HG03045 (cell line): Measurements from ENCODE around the gene GLRX5.
A peak's percentile ranks its signal among the peaks of the same experiment; 100 is the strongest.

Source experiments
- ATAC-seq: cut with Tn5 transposase; IDR thresholded peaks from one replicate; pipeline ENCODE4 v1.9.1; 2021; ENCODE audit warnings: mild to moderate bottlenecking, moderate library complexity; ENCODE audit not compliant: unreplicated experiment

Gene GLRX5

DNA sequence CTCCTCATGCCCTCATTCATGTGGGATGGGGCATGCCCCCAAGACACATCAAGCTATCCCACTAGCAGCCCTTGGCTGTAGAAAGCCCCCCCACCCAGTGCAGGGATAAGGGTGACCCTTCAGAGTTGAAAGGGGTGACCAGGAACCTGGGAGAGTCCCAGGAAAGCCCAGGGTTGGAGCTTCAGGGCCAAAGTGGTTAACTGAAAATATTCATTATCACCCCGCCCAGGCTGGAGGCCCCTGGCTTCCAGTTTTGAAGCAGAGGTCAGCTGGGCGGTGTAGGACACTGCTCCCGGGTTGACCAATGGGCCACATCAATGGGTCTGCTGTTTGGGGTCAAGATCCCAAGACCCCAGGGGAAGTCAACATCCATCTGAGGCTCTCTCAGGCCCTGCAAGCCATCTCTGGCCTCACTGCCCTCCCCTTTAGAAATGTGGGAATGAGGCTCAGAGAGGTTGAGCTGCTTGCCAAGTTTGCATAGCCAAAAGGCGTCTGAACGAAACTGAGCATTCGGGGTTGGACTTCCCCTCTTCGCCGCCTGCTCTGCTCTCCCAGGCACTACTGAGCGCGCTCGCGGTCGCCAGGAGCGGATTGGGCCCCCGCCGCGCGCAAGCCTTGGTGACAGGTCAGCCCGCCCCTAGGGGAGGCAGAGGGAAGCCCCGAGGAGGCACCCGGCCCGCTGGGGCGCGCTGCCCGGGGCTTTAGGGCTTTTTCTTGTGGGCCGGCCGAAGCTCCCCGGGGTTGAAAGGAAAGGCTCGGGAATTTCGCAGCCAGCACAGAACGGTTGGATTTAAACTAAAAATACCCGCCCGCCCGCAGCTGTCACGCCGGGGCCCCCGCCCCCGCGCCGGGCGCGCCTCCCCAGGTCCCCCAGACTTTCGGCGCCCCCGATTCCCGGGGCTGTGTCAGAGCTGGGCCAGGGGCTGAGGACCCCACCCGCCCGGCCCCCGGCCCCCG, 19.0 kb upstream of the GLRX5 start:
- ATAC-seq: peak; percentile 84

DNA sequence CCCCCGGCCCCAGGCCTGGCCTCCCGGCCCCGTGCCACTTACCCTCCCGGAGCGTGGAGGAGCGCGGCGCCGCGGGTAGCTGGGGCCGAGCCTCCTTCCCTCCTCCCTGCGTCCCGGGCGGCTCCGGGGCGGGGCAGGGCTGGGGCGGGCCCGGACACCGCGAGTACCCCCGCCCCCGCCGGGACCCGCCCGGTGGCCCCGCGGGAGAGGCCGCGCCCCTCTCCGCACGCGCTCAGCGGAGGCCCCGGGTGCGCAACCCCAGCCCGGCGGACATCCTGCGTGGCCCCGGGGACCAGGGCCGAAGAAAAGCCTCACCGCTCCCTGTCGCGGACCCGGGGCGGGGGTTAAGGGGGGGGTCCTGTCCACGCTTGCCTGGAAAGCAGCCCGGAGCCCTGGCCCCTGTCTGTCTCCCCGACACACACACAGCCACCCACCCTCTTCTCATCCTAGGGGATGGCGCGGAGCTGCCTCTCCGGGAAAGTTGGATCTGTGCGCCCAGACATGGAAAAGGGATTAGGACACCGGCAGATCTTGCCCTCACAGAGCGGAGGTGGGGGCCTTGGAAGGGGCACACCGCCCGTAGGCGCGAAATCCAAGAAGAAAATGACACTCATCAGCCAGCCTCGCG, 18.2 kb upstream of the GLRX5 start, which contains the start of gene SYNE3:
SYNE3 (minus strand) TSS at position 97 of the 628 bp plus-strand sequence. CDS start 40,829 bp downstream, outside the sequence.
- ATAC-seq: peak; percentile 55

DNA sequence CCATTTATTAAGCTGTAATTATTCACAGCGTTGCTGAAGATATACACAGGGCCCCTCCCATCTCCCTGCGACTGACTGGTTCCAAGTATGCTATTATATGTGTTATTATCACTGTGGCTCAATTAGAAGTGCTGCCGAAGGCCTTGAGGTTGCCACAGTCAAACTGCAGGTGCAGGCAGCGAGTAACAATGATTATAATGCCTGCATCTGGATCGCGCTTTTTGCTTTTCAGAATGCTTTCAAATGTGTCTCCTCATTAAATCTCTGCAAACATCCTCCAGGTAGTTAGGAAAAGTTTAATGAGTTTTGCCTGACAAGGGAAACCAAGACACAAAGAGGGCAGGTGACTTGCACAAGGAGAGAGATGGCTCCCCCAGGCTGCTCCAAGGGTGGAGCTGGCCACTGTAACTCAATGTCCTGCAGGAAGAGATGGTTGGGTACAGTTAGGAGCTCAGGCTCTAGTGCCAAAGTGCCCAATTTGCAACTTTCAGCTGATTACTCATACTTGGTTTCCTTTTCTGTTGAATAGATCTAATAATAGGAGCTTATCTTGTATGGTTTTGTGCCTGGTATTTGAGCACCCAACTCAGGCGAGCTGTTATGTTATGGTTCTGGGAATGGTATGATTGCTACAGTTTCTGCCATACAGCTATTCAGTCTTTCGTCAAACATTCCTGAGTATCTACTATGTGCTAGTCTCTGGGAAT, 16.7 kb upstream of the GLRX5 start:
- no peak for ATAC-seq

DNA sequence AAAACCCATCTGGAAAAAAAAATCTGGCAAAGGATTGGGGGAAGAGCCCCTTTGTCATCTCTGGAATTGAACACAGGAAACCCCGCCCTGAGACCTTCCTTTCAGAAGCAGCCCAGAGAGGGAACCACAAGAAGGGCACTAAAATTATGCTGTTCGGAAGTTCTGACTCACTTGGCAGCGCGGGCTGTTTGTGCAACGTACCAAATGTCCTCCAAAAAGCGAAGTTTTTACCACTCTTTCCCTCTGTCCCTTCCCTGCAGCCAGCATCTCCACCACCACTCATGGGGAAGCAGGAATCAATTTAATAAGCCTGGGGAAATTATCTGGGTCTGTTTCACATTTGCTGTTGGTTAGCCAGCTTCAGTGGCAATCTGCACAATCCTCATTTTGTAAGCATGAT, 15.2 kb upstream of the GLRX5 start:
- ATAC-seq: no peak

DNA sequence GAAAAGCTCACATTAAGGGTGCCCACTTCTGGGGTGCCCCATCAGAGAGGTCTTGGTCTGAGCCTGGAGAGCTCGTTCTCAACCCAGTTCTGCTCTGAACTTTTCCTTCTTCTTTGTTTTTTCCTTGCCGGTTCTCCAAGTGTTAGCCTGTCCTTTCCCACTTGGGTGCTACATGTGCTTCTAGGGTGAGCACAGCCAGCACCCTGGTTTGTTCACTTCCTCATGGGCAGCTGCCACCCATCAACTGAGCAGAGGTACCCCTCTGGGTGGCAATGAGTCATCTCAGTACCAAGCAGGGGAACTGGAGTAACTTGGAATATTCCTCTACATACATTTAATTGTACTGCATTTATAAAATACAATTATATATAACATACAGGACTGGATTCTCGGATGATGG, 14.5 kb upstream of the GLRX5 start:
- no peak for ATAC-seq

DNA sequence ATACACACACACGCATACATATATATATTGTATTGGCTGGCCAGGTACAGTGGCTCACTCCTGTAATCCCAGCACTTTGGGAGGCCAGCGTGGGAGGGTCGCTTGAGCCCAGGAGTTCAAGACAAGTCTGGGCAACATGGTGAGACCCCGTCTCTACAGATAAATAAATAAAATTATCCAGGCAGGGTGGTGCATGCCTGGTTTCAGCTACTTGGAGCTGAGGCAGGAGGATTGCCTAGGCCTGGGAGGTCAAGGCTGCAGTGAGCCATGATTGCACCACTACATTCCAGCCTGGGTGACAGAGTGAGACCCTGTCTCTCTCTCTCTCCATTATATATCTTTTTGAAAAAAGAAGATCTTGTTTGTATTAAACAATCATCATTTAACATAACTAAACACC, 13.8 kb upstream of the GLRX5 start:
- ATAC-seq: no peak

DNA sequence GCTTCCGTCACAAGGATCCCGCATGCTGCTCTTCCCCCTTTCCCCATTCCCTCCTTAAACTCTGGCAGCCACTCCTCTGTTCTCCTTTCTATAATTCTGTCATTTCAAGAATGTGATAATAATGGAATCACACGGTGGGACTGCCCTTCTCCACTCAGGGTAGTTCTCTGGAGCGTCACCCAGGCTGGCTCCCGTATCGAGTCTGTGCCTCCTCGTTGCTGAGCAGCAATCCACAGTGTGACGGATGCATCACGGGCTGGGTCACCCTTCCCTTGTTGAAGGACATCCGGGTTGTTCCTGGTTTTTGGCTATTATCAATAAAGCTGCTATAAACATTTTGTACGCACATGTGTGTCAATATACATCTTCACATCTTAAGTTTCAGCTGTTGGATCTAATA, 12.7 kb upstream of the GLRX5 start:
- ATAC-seq: no peak

DNA sequence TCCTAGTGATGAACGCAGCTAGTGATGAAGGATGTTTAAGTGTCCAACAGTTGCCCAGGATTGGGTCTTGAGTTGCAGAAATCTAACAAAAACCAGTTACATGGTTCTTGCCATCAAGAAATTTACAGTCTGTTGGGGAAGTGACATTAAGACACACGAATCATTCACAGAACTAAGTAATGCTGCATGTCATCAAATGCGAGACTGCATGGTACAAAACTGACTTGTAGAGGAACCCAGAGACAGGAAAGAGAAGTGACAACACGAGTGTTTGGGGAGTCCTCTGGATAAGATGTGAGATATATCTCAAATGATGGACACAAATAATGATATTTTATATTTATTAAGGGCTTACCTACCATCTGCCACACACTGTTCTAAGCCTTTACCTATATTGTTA, 12.3 kb upstream of the GLRX5 start:
- no peak for ATAC-seq

DNA sequence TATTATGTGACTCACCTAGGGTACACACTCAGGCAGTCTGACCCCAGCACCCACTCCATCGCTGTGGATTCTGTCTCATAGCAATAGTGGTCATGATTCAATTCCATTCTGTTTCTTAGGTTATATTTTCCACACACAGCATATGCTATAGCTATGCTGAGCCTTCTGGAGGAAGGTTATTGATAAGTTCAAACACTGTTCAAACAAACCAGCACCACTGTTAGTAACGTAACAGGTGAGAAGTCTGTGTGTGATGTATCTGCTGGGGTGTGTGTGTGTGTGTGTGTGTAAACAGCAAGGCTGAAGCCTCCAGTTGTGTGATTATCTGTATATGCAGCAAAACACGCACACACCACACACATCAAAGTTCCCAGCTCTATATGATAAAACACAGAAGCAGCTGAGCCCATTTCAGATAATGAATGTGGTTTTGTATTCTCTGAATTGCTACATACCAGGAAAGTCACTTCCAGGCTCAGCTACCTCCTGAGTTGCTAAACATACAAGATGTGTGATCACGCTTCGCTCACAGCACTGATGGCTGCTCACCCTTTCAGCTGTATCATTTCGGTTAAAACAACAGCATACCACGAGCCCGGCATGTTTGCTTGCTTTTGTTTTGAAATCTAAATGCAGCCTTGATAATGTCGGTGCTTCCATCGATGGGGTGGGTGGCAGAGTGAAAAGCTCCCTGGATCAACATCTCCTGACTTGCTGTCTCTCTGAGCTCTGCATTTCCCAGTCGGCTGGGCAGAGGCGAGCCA, 11.6 kb upstream of the GLRX5 start:
- no peak for ATAC-seq

DNA sequence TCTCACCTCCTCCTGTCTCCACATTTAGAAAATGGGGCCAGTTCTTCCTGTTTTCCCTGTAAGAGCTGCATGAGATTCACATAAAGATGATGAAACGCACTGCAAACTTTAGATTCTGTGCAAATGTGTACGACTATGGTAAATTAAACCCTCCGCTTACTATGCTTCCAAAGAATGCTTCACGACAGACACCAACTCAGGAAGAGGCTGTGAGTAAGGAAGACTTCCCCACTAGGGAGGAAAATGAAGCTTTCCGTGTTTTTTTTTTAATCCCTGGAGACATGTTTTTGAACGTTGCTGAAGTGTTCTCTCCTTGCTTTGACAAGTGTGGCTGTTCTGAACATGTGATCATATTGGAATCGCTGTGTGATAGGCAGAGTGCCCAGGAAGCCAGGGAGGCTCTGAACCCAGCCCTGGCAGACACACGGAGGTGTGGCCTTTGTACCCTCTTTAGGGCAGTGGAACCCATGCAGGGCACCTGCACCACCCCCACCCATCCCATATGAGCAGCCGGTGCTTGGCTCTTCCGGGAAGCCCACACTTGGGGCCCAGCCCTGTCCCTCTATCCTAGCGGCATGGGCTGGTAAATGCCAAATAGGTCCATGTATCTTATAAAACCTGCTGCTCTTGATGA, 10.9 kb upstream of the GLRX5 start:
- no peak for ATAC-seq

DNA sequence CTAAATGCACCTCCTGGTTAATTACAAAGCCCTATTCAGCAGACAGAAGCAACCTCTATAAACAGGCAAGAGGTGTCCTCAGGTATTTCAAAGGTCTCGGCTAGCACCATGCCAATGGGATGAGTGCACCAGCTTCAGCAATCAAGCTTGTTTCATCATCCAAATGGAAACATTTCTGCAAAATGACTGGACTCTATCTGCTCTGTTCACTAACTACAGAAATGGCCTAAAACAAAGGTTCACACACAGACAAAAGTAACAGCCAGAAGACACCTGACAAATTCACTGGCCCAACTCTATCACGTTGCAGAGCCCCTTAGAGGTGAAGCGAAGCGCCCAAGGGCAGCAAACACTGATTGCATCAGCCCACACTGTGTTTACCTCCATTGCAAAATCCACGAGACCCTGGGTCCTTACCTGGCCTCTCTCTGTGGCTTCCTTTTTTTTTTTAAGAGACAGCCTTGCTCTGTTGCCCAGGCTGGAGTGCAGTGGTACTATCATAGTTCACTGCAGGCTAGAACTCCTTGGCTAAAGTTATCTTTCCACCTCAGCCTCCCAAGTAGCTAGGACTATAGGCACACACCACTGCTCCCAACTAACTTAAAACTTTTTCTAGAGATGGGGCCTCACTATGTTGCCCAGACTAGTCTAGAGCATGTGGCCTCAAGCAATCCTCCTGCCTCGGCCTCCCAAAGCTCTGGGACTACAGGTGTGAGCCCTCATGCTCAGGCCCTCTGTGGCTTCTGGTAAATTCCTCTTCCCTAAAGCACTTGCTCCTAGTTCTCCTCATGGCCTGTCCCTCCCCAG, 9.9 kb upstream of the GLRX5 start:
- no peak for ATAC-seq

DNA sequence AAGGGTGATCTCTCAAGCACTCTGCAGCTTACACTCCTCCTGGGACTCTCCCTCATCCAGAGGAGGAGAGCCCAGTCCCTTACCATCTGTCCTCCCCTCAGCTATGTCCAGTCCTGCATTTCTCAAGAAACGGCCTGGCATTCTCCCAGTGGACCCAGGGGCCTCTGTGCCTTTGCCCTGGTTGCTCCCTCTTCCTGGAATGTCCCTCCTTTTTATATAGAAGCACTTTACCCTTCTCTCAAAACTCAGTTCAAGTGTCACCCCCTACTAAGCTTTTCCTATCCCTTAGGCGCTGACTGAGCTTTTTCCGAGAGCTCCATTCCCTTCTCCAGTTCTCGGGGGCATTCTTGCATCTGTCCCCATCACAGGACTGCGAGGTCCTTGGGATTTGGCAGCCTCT, 8.9 kb upstream of the GLRX5 start:
- ATAC-seq: no peak

DNA sequence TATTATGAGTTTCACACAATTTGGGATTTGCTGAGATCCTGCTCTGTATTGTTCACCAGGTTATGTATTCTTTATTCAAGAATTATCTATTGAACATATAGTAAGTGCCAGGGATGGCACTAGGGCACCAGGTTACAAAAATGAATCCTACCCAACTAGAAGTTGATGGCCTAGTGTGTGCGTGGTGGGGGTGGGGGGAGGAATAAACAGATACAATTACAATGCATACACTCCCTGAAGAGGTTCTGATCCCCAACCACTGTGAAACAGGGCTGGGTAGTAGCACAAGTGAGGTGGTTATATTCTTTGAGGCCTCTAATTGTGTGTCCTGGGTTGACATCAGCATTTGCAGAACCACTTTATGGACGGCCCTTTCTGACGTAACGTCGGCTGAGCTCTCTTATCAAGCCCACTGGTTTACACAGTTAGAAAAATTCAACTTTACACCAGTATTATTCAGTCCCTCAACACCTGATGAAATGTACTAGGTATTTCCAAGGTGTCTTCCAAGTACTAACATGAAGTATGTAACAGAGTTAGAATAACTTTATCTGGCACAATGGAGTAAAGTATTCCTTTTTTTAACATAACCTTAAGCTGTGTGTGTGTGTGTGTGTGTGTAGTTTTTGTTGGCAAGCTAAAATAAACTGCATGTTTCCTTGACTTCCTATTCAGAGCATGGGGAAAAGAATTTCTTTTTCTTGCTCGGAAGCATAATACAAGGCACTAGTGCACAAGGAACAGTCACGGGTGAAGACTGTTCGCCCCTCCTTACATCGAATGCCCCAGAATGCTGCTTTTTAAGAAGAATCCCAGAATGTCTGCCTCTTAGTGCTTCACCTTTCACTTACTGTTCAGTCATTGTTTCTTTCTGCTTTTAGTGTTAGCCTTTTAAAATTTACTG, 8.1 kb upstream of the GLRX5 start:
- no peak for ATAC-seq

DNA sequence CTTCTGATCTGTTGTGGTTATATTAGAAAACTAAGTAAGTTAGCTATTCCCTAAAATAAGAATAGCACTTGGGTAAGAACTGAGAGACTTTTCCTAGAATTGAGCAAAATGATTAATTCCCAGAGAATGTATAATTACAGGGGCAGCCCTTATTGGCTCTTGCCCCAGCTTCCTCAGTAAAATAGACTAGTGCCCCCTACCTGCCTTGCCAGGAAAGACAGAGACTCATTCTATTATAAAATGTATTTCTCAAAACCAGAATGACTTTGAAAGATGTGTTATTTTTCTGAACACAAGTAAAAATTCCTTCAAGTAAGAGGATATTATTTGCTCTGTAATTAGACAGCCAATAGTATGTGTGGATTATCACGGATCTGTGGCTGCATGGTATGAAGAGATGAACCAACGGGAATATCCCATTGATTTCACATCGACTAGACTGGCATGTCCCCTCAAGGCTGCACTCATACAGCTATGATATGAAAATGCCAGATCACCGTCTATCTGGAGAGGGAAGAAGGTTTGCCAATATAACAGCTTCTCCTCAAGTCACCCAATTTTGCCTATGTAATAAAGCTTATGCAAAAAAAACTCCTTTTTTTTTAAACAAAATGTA, 7.4 kb upstream of the GLRX5 start:
- no peak for ATAC-seq

DNA sequence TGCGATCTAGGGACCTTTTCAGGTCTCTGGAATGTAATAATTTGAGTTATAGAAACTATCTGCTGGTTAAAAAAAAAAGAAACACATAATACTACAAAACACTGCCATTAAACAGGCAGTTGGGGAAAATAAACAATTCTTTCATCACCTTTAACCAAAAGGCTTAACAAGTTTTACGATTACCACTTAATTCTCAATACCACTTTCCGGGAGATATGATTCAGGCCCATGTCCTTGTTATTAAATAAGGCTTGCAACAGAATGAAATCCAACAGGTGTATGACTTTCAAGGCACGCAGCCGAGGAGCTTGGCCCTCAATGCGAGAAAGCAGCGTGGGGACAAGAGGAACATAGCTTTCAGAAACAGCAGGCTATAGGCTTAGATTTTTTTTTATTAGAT, 5.6 kb upstream of the GLRX5 start:
- no peak for ATAC-seq

DNA sequence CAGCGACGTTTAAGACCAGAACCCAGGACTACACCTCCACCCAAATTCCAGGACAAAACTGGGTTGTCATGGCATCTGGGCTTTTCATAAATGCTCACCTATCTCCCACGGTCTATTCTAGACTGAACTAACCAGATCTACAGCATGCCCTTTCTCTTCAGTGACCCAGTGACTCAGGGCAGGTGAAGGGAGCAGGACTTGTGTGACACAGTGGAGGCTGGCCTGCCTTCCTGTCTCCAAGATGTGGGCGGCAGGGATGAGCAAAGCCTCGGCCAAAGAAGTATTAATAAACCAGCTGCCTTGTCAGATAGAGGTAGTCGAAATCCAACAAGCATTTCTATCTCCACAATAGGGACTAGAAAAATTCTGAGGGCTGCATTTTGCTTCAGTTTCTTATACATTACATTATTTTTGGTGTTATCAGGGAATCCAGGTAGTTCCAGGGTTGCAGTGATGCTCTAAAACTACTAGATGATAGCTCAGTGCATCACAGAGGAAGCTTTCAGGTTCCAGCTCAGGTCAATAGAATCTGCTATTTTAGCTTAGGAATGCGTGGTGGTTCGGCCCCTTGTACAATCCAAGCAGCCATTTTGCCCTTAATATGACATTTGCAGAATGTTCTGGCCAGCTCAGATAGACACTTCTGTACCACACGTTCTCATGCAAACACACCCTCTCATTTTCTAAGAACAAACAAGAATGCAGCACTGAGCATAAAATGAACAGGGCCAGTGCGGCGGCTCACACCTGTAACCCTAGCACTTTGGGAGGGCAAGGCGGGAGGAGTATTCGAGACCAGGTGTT, 4.2 kb upstream of the GLRX5 start:
- ATAC-seq: no peak

DNA sequence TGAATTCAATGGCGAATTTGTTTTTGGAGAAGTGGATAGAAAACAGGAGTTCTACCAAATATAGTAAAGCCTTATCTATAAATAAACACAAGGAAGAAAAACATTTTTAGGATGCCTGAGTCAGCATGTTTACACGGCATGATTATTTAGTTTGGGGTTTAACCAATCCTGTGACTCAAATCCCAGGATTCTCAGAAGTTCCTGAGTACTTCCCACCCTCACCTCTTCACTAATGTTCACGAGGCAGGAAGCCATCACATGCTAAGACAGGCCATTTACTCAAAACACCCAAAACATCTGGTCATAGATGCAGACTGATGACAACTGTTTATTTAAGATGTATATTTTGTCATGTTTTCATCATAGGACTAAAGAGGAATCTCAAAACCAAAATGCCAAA, 3.4 kb upstream of the GLRX5 start:
- ATAC-seq: no peak
